ENCODE measurements around the gene BBX. TPM values are rescaled to one million over a fixed set of nuclear protein-coding genes. Genes with fewer than 3 reads are reported as not detected.

Gene BBX
- total RNA-seq, 1 donor: 97.6 TPM

DNA sequence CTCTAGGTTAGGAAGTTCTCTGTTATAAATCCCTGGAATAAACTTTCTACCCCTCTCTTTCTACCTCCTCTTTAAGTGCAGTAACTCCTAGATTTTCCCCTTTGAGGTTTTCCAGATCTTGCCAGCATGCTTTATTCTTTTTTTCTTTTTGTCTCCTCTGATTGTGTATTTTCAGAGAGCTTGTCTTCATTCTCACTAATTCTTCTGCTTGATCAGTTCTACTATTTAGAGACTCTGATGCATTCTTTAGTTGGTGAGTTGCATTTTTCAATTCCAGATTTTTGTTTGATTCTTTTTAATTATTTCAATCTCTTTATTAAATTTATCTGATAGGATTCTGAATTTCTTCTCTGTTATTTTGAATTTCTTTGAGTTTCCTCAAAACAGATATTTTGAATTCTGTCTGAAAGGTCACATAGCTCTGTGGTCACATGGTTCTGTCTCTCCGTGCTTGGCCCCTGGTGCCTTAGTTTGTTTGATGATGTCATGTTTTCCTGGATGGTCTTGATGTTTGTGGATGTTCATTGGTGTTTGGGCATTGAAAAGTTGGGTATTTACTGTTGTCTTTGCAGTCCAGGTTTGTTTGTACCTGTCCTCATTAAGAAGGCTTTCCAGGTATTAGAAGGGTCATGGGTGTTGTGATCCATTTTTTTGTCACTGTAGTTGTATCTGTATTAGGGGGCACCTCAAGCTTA is 89.2 kb downstream of the BBX start:
- no peak overlapping the region for H3K4me3 ChIP-seq (ENCODE audit: low read depth, low read length)
- no peak for DNase-seq (ENCODE audit: low read depth)
- TF ChIP-seq, protein P1, sequence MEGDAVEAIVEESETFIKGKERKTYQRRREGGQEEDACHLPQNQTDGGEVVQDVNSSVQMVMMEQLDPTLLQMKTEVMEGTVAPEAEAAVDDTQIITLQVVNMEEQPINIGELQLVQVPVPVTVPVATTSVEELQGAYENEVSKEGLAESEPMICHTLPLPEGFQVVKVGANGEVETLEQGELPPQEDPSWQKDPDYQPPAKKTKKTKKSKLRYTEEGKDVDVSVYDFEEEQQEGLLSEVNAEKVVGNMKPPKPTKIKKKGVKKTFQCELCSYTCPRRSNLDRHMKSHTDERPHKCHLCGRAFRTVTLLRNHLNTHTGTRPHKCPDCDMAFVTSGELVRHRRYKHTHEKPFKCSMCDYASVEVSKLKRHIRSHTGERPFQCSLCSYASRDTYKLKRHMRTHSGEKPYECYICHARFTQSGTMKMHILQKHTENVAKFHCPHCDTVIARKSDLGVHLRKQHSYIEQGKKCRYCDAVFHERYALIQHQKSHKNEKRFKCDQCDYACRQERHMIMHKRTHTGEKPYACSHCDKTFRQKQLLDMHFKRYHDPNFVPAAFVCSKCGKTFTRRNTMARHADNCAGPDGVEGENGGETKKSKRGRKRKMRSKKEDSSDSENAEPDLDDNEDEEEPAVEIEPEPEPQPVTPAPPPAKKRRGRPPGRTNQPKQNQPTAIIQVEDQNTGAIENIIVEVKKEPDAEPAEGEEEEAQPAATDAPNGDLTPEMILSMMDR (IDR thresholded peaks at IDR 0.05; ENCODE audit: insufficient read depth, low read depth, low read length): no peak

DNA sequence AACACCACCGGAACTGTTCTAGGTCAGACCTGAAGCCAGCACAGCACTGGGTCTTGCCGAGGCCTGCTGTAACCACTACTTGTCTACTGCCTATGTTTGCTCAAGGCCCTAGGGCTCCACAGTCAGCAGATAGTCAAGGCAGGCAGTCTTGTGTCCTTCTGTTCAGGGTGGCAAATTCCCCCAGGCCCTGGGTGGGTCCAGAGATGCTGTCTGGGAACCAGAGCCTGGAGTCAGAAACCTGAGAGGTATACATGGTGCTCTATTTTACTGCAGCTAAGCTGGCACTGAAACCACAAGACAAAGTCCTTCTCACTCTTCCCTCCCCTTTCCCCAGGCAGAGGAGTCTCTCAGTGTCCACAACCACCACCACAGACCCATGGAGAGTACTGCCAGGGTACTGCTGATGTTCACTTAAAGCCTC is 89.9 kb downstream of the BBX start:
- H3K4me3 ChIP-seq (ENCODE audit: low read depth, low read length): no peak overlapping the region
- DNase-seq (ENCODE audit: low read depth): no peak
- TF ChIP-seq, protein P1 (IDR thresholded peaks at IDR 0.05; ENCODE audit: insufficient read depth, low read depth, low read length): no peak

DNA sequence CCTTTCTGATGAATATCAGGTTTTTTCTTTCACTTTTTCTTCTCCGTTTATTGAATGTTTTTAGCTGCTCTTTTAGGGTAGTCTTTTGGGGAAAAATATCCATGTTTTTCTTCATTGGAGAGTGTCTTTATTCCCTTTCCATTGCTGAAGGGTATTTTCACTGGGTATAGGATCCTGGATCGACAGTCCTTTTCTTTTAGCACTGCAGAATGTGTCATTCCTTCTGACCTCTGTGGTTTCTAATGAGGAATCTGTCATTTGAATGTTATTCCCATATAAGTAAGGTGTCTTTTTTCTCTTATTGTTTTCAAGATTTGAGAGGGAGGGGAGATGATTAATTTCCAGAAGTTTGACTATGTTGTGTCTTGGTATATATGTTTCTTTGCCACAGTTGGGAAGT is 96.8 kb downstream of the BBX start:
- no peak overlapping the region for H3K4me3 ChIP-seq (ENCODE audit: low read depth, low read length)
- TF ChIP-seq, protein P1 (IDR thresholded peaks at IDR 0.05; ENCODE audit: insufficient read depth, low read depth, low read length): no peak
- DNase-seq (ENCODE audit: low read depth): no peak

DNA sequence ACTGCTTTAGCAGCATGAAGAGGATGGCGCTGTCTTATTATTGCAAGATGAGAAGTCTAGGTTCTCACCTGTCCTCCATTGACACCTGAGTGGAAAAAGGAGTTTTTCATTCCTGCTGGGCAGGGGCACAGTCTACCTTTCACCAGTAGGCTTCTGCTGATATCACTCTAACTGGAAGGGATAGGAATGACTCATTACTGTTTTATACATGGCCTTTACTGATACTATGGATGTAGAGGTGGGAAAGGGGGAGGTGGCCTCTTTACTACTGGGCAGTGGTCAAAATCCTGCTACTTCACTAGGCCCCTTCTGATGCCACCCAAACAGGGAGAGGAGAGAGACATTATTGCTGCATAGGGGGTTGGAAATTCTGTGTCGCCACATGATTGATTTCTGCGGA is 97.8 kb downstream of the BBX start:
- TF ChIP-seq, protein P1 (IDR thresholded peaks at IDR 0.05; ENCODE audit: insufficient read depth, low read depth, low read length): no peak
- no peak for DNase-seq (ENCODE audit: low read depth)
- H3K4me3 ChIP-seq (ENCODE audit: low read depth, low read length): no peak overlapping the region

DNA sequence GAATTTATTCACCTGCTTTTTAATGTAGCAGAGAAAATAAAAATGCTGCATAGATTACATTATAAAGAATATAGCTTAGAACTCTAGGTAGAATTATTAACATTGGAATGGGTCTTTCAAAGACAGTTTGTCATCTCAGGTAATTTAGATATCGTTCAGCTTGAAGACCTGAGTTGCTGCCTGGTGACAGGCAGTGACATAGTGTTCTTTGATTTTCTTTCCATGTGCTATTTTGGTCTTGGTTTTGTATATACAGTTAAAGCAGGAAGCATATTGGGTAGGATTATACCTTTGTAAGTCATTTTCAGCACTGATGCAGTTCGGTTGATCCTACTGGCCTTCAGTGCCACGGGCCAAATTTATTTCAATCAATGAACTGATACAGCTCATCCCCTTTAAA is 98.7 kb downstream of the BBX start:
- H3K4me3 ChIP-seq (ENCODE audit: low read depth, low read length): no peak overlapping the region
- TF ChIP-seq, protein P1 (IDR thresholded peaks at IDR 0.05; ENCODE audit: insufficient read depth, low read depth, low read length): no peak
- DNase-seq (ENCODE audit: low read depth): no peak

DNA sequence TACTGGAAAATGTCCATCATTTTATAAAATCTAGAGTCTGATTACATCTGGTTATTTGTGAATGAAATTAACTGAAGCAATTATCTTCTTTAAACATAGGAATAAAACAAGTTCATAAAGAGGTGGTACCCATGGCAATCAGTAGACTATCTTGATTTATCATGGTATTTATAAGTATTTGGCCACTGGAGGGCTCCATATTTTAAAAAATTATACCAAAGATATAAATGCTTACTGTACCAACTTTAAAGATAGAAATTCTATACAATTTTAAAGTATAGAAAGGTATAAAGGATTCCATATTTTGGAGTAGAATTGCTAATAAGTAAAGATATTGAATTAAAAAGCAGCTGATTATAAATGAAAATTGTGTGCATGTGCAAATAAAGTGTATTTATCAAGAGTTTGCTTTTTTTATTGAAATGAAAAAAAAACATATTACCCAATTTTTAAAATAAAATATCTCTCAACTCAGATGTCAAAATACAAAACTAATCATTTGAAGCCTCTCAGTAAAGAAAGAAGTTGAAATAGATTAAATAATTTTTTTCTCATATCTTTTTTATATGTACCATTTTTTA is 105.3 kb downstream of the BBX start:
- TF ChIP-seq, protein P1 (IDR thresholded peaks at IDR 0.05; ENCODE audit: insufficient read depth, low read depth, low read length): peak; percentile 14
- no peak for DNase-seq (ENCODE audit: low read depth)
- H3K4me3 ChIP-seq (ENCODE audit: low read depth, low read length): no peak overlapping the region
